ENCODE results near the gene PPT2. TPM values are rescaled to one million over a fixed set of nuclear protein-coding genes. Genes with fewer than 3 reads are reported as not detected.
A peak's percentile ranks its signal among the peaks of the same experiment; 100 is the strongest.

Gene PPT2
- total and polyA plus RNA-seq, 2 of the 8 experiments (the other 6 are each of a cell fraction or from before 2014, with no cell fraction given): 24.1 to 39.5 TPM

- H2BK120ac ChIP-seq (replicated peaks; ENCODE audit: low read depth, low read length): no peak overlapping the region
- no peak overlapping the region for H4K8ac ChIP-seq (ENCODE audit: extremely low read depth, insufficient read depth, low read length)
- no peaks in the 10 kb centered on the region for H3K9me3 ChIP-seq (ENCODE audit: insufficient read depth in 2 of 2, low read depth in 1 of 2, low read length in 1 of 2)
- H3K4me3 ChIP-seq (ENCODE audit: extremely low read depth in 1 of 4, insufficient read depth in 2 of 4, low read depth in 3 of 4, low read length in 4 of 4): peak overlapping the region; percentile 30 to 87 (median 64)
- H3K18ac ChIP-seq (ENCODE audit: extremely low read depth, low read length): peak overlapping the region; percentile 32
- H3K4me2 ChIP-seq (ENCODE audit: insufficient read depth in 1 of 2, low read depth in 2 of 2, low read length in 2 of 2): peak overlapping the region; percentile 81 to 90
- no peak overlapping the region for H3K4ac ChIP-seq (replicated peaks; ENCODE audit: insufficient read length, low read depth, low read length)
- H3K23me2 ChIP-seq (ENCODE audit: low read depth, low read length): peaks cover 5% of the 10 kb centered on the region
- peaks cover 0 to 26% (median 16%) of the 10 kb centered on the region in 4 experiments; a peak in 6 of 7 replicates for H3K4me1 ChIP-seq (replicated peaks in 1 of 4; ENCODE audit: control insufficient read depth in 3 of 4, insufficient read depth in 4 of 4, low read length in 3 of 4)
- no peak overlapping the region for H2BK20ac ChIP-seq (ENCODE audit: low read length)
- no peaks in the 10 kb centered on the region for H3K27me3 ChIP-seq (replicated peaks in 1 of 4; ENCODE audit: control insufficient read depth in 3 of 4, extremely low read depth in 1 of 4, insufficient read depth in 3 of 4, low read length in 3 of 4)
- H3K9ac ChIP-seq (replicated peaks in 1 of 4; ENCODE audit: extremely low read depth in 1 of 4, low read depth in 3 of 4, low read length in 3 of 4): peak overlapping the region in 2 of 4 experiments; percentile 44 to 69; a peak in 4 of 7 replicates
- H3K56ac ChIP-seq (replicated peaks; ENCODE audit: insufficient read length, low read depth, low read length): no peak overlapping the region
- H2BK12ac ChIP-seq (ENCODE audit: low read depth, low read length): no peak overlapping the region
- no peak overlapping the region for H3K23ac ChIP-seq (ENCODE audit: insufficient read length)
- no peak overlapping the region for H2AFZ ChIP-seq (ENCODE audit: low read length)
- H2BK15ac ChIP-seq (ENCODE audit: low read length): no peak overlapping the region
- FAIRE-seq (no peak), DNase-seq (ENCODE audit: low read depth in 1 of 2, low spot score in 2 of 2) (no peak)
- H3K27ac ChIP-seq (ENCODE audit: low read depth, low read length): peak overlapping the region; percentile 54
- POLR2A ChIA-PET (ENCODE audit: partially characterized antibody): interaction anchor here (1.0 to 13.3 kb wide), 10 partner anchors 9 to 58 kb away, joined by 3 to 194 read pairs (median 3); partner anchors contain the start of genes AGPAT1, FKBPL, PRRT1 and RNF5
- peaks cover 2% of the 10 kb centered on the region for H3K79me1 ChIP-seq (ENCODE audit: low read depth, low read length)
- H4K91ac ChIP-seq (replicated peaks; ENCODE audit: insufficient read length, low read length): peak overlapping the region; percentile 7
- H3K79me2 ChIP-seq (ENCODE audit: control insufficient read depth in 1 of 2, insufficient read depth in 2 of 2, low read length in 2 of 2): peaks cover 0 to 13% of the 10 kb centered on the region in 2 experiments; a peak in 2 of 4 replicates
- peaks cover 2 to 18% (median 14%) of the 10 kb centered on the region in 4 experiments; a peak in 7 of 8 replicates for H3K36me3 ChIP-seq (ENCODE audit: control insufficient read depth in 2 of 4, insufficient read depth in 4 of 4, low read length in 3 of 4)
- H3K14ac ChIP-seq (ENCODE audit: insufficient read length): no peak overlapping the region
- WGBS, 2 experiments (ENCODE audit: extremely low coverage in 1 of 2, insufficient coverage in 1 of 2, insufficient read length in 1 of 2, insufficient replicate concordance in 2 of 2, low coverage in 1 of 2, low lambda C conversion rate in 2 of 2, missing lambda C conversion rate in 1 of 2): 71% methylated on average over 10 of the region's 13 CpGs; no CpG with 5 or more reads in 1 of the 2 experiments
- no peak for TF ChIP-seq YY1 (IDR thresholded peaks at IDR 0.05; ENCODE audit: low read depth, low read length)
- TF ChIP-seq RNF2 (IDR thresholded peaks at IDR 0.05; ENCODE audit: borderline replicate concordance, low read depth, low read length, missing control alignments, poor library complexity, severe bottlenecking): no peak
- no peak for TF ChIP-seq HDAC6 (IDR thresholded peaks at IDR 0.05; ENCODE audit: low read depth, low read length)
- no peak for TF ChIP-seq GTF2F1 (IDR thresholded peaks at IDR 0.05; ENCODE audit: borderline replicate concordance, low read depth, low read length)
- no peak for TF ChIP-seq MAFK (IDR thresholded peaks at IDR 0.05; ENCODE audit: low read depth, low read length)
- TF ChIP-seq ASH2L (IDR thresholded peaks at IDR 0.05; ENCODE audit: low read length): no peak
- no peak for TF ChIP-seq NANOG (IDR thresholded peaks at IDR 0.05; ENCODE audit: insufficient read depth, low read depth, low read length, poor library complexity, severe bottlenecking)
- TF ChIP-seq KDM1A (IDR thresholded peaks at IDR 0.05; ENCODE audit: borderline replicate concordance, low read length): no peak
- no peak for TF ChIP-seq SRF (IDR thresholded peaks at IDR 0.05; ENCODE audit: low read depth, low read length)
- TF ChIP-seq RXRA (IDR thresholded peaks at IDR 0.05; ENCODE audit: insufficient read depth, low read depth, low read length): no peak
- CTCF ChIA-PET (ENCODE audit: partially characterized antibody): interaction anchor here (0.5 to 3.2 kb wide), 9 partner anchors 9 to 71 kb away, joined by 3 to 13 read pairs (median 4); partner anchors contain the start of genes AGPAT1 and PRRT1
- H2AK5ac ChIP-seq (ENCODE audit: low read depth, low read length): no peak overlapping the region
- H2BK5ac ChIP-seq (ENCODE audit: low read depth, low read length): peak overlapping the region; percentile 52; the same call in 1 of the 2 replicates
- peaks cover 0 to 3% of the 10 kb centered on the region in 2 experiments for H4K20me1 ChIP-seq (replicated peaks in 1 of 2; ENCODE audit: control insufficient read depth in 1 of 2, insufficient read depth in 2 of 2, low read length in 2 of 2)
- no peak overlapping the region for H4K5ac ChIP-seq (ENCODE audit: insufficient read length, low read depth, low read length)
Measured at GRCh38 chr6:32188381-32189068, 34.6 kb downstream of the PPT2 start.

Data from H1 (cell line).